EH (cell line): ENCODE data around the gene HS3ST6.
"Not testable (repeated sequence)": the region's sequence is repeated elsewhere in the genome, so short reads cannot be mapped to it uniquely, and the experiment has no call there.

ENCODE experiments used
- DNase-seq: peaks from one replicate; pipeline ENCODE4 v3.0.0-alpha.2; 2015; ENCODE audit warnings: low read depth

The HS3ST6 gene

GRCh38 chr16:1877804-1878203 lies 40.4 kb downstream of the HS3ST6 start:
- DNase-seq, result no peak

- no peak for DNase-seq
Measured at GRCh38 chr16:1877089-1877488, 41.1 kb downstream of the HS3ST6 start.

GRCh38 chr16:1876468-1876867 lies 41.7 kb downstream of the HS3ST6 start:
- DNase-seq, result no peak

GRCh38 chr16:1876066-1876465 lies 42.1 kb downstream of the HS3ST6 start:
- DNase-seq, result not testable (repeated sequence)

- DNase-seq, result no peak
Measured at GRCh38 chr16:1874854-1875253, 43.4 kb downstream of the HS3ST6 start.

GRCh38 chr16:1871974-1872635 lies 46.1 kb downstream of the HS3ST6 start, which contains the start of gene MEIOB:
TSS of gene MEIOB (minus strand) at chr16:1872164. CDS start at chr16:1868175, 3,989 bp downstream.
- DNase-seq, result peak; percentile 23

- DNase-seq, result peak; percentile 75
Measured at GRCh38 chr16:1870365-1871082, 47.7 kb downstream of the HS3ST6 start.

- DNase-seq, result no peak
Measured at GRCh38 chr16:1865902-1866690, 52.1 kb downstream of the HS3ST6 start.

- peak; percentile 58 for DNase-seq
Measured at GRCh38 chr16:1863681-1864460, 54.3 kb downstream of the HS3ST6 start.

- no peak for DNase-seq
Measured at GRCh38 chr16:1862394-1862793, 55.8 kb downstream of the HS3ST6 start.

- DNase-seq, result no peak
Measured at GRCh38 chr16:1861730-1862129, 56.5 kb downstream of the HS3ST6 start.
